HG02759 (cell line): Measurements from ENCODE around the gene ABCD1.

ENCODE experiments used
- ATAC-seq: cut with Tn5 transposase; IDR thresholded peaks from one replicate; pipeline ENCODE4 v1.9.1; 2021; ENCODE audit warnings: mild to moderate bottlenecking, moderate library complexity; ENCODE audit not compliant: unreplicated experiment

ABCD1 gene

GRCh38 chrX:153783378-153784013 lies 58.8 kb downstream of the ABCD1 start:
- ATAC-seq = no peak

GRCh38 chrX:153784325-153784967 lies 59.8 kb downstream of the ABCD1 start:
- ATAC-seq = no peak

GRCh38 chrX:153786669-153787068 lies 62.0 kb downstream of the ABCD1 start:
- ATAC-seq = no peak

GRCh38 chrX:153789654-153790053 lies 65.0 kb downstream of the ABCD1 start:
- no peak for ATAC-seq

- ATAC-seq = no peak
These were observed 66.6 kb downstream of the ABCD1 start for GRCh38 chrX:153791104-153791852.

- ATAC-seq = no peak
These were observed 67.7 kb downstream of the ABCD1 start for GRCh38 chrX:153792368-153792767.

- no peak for ATAC-seq
These were observed 68.6 kb downstream of the ABCD1 start for GRCh38 chrX:153793291-153793690.
